GM12878 (cell line): Measurements from ENCODE around the gene HOXD11.

ENCODE experiments used
- CTCF ChIP-seq, 3 experiments: IDR thresholded peaks in 2 of 3; conservative IDR thresholded peaks in 1 of 3; 2 replicates each; pipeline ENCODE4 v1.5.1; 2011; ENCODE audit warnings: low read depth in 3 of 3, low read length in 3 of 3, mild to moderate bottlenecking in 3 of 3, control low read depth in 2 of 3, moderate library complexity in 2 of 3, inconsistent platforms in 1 of 3, mixed read lengths in 1 of 3; ENCODE audit not compliant: control insufficient read depth in 2 of 3, insufficient read depth in 1 of 3; ENCODE audit errors: extremely low read depth in 1 of 3
- EZH2 ChIP-seq: IDR thresholded peaks from 2 replicates; pipeline ENCODE4 v1.6.1; 2012; ENCODE audit warnings: low read depth, mild to moderate bottlenecking, control low read depth, inconsistent platforms, low read length, borderline replicate concordance; ENCODE audit not compliant: control insufficient read depth
- NFIC ChIP-seq: IDR thresholded peaks from 2 replicates; pipeline ENCODE4 v1.6.1; 2012; ENCODE audit warnings: low read depth, mild to moderate bottlenecking, inconsistent platforms, low read length, moderate library complexity
- RBBP5 ChIP-seq: fragments of 200-600 bp; sonication (generic); conservative IDR thresholded peaks from 2 replicates; pipeline ENCODE4 v1.6.1; 2016
- ZNF274 ChIP-seq: IDR thresholded peaks from one replicate; pipeline ENCODE4 v1.8.0; 2011; ENCODE audit not compliant: insufficient read length, insufficient read depth
- TF ChIP-seq, protein P1 (sequence below): fragments of 450-650 bp; formaldehyde crosslinking; IDR thresholded peaks from 2 replicates; pipeline ENCODE4 v1.4.0; 2022; ENCODE audit warnings: mild to moderate bottlenecking, moderate library complexity
- TF ChIP-seq, protein P2 (sequence below): IDR thresholded peaks from 2 replicates; pipeline ENCODE4 v1.6.1; 2012; ENCODE audit warnings: low read depth, low read length, improper control_type of control experiment
- TF ChIP-seq, protein P3 (sequence below): IDR thresholded peaks from 2 replicates; pipeline ENCODE4 v1.6.1; 2012; ENCODE audit warnings: low read length, inconsistent platforms

- TF ChIP-seq RBBP5 (no peak), EZH2 (no peak), NFIC (no peak), CTCF (IDR thresholded peaks at IDR 0.05 in 2 of 3, conservative IDR thresholded peaks at IDR 0.05 in 1 of 3; ENCODE audit: control insufficient read depth in 2 of 3, extremely low read depth in 1 of 3, insufficient read depth in 1 of 3, low read depth in 3 of 3, low read length in 3 of 3) (no peak), ZNF274 (no peak)
- TF ChIP-seq, protein P1, sequence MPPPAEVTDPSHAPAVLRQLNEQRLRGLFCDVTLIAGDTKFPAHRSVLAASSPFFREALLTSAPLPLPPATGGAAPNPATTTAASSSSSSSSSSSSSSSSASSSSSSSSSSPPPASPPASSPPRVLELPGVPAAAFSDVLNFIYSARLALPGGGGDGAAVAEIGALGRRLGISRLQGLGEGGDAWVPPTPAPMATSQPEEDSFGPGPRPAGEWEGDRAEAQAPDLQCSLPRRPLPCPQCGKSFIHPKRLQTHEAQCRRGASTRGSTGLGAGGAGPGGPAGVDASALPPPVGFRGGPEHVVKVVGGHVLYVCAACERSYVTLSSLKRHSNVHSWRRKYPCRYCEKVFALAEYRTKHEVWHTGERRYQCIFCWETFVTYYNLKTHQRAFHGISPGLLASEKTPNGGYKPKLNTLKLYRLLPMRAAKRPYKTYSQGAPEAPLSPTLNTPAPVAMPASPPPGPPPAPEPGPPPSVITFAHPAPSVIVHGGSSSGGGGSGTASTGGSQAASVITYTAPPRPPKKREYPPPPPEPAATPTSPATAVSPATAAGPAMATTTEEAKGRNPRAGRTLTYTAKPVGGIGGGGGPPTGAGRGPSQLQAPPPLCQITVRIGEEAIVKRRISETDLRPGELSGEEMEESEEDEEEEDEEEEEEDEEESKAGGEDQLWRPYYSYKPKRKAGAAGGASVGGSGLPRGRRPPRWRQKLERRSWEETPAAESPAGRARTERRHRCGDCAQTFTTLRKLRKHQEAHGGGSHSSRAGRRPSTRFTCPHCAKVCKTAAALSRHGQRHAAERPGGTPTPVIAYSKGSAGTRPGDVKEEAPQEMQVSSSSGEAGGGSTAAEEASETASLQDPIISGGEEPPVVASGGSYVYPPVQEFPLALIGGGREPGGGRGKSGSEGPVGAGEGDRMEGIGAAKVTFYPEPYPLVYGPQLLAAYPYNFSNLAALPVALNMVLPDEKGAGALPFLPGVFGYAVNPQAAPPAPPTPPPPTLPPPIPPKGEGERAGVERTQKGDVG (CRISPR knock-in tag): no peak
- TF ChIP-seq, protein P2, sequence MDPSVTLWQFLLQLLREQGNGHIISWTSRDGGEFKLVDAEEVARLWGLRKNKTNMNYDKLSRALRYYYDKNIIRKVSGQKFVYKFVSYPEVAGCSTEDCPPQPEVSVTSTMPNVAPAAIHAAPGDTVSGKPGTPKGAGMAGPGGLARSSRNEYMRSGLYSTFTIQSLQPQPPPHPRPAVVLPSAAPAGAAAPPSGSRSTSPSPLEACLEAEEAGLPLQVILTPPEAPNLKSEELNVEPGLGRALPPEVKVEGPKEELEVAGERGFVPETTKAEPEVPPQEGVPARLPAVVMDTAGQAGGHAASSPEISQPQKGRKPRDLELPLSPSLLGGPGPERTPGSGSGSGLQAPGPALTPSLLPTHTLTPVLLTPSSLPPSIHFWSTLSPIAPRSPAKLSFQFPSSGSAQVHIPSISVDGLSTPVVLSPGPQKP: no peak
- TF ChIP-seq, protein P3, sequence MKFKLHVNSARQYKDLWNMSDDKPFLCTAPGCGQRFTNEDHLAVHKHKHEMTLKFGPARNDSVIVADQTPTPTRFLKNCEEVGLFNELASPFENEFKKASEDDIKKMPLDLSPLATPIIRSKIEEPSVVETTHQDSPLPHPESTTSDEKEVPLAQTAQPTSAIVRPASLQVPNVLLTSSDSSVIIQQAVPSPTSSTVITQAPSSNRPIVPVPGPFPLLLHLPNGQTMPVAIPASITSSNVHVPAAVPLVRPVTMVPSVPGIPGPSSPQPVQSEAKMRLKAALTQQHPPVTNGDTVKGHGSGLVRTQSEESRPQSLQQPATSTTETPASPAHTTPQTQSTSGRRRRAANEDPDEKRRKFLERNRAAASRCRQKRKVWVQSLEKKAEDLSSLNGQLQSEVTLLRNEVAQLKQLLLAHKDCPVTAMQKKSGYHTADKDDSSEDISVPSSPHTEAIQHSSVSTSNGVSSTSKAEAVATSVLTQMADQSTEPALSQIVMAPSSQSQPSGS: no peak
Measured at GRCh38 chr2:176149939-176150583, 43.0 kb downstream of the HOXD11 start.
